Measurements from ENCODE around the gene ZNF773. TPM values are rescaled to one million over a fixed set of nuclear protein-coding genes. Genes with fewer than 3 reads are reported as not detected.
A peak's percentile ranks its signal among the peaks of the same experiment; 100 is the strongest.

ZNF773 gene
- total RNA-seq, 5 donors from 2014 or later (not counting 1 experiment from before 2014, with no cell fraction given): 10.3 to 25.6 (median 18.7) TPM

DNA sequence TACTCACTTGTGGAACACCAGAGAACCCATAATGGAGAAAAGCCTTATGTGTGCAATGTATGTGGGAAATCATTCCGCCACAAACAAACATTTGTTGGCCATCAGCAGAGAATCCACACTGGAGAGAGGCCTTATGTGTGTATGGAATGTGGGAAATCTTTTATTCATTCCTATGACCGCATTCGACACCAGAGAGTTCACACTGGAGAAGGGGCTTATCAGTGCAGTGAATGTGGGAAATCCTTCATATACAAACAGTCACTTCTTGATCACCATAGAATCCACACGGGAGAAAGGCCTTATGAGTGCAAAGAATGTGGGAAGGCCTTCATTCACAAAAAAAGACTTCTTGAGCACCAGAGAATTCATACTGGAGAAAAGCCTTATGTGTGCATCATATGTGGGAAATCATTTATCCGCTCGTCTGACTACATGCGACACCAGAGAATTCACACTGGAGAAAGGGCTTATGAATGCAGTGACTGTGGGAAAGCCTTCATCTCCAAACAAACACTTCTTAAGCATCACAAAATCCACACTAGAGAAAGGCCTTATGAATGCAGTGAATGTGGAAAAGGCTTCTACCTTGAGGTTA lies 38.3 kb downstream of the ZNF773 start:
- Histone ChIP-seq H3K27me3 (replicated peaks in 1 of 2; ENCODE audit: control insufficient read depth in 2 of 2, extremely low read depth in 1 of 2, insufficient read depth in 2 of 2, low read length in 1 of 2) (no peaks in the 10 kb centered on the region), H3K4me3 (ENCODE audit: control insufficient read depth in 1 of 2, extremely low read depth in 1 of 2, low read length in 1 of 2) (no peak overlapping the region), H3K27ac (ENCODE audit: low read length) (no peak overlapping the region), H3K9me3 (peaks cover 24% of the 10 kb centered on the region), H3K4me1 (ENCODE audit: control insufficient read depth in 1 of 2, extremely low read depth in 1 of 2, insufficient read depth in 2 of 2, low read length in 2 of 2) (no peaks in the 10 kb centered on the region), H3K36me3 (ENCODE audit: control insufficient read depth in 2 of 2, extremely low read depth in 1 of 2, insufficient read depth in 1 of 2, low read length in 1 of 2) (peaks cover 38 to 54% of the 10 kb centered on the region in 2 donors)
- no peak overlapping the region for H3K27ac Mint-ChIP-seq
- no peak for ATAC-seq (replicated peaks in 1 of 4)
- H3K9me3 Mint-ChIP-seq: peaks cover 28 to 81% (median 67%) of the 10 kb centered on the region in 3 donors
- no peaks in the 10 kb centered on the region for H3K27me3 Mint-ChIP-seq
- peaks cover 97% of the 10 kb centered on the region for H3K36me3 Mint-ChIP-seq
- ChIA-PET POLR2A (no interaction called here), CTCF (no interaction called here)
- peaks cover 0 to 2% (median 0%) of the 10 kb centered on the region in 3 donors for H3K4me1 Mint-ChIP-seq
- no peak overlapping the region for H3K4me3 Mint-ChIP-seq
- WGBS (ENCODE audit: insufficient coverage): 100% methylated on average over 1 of the region's 7 CpGs
- no peak for DNase-seq

DNA sequence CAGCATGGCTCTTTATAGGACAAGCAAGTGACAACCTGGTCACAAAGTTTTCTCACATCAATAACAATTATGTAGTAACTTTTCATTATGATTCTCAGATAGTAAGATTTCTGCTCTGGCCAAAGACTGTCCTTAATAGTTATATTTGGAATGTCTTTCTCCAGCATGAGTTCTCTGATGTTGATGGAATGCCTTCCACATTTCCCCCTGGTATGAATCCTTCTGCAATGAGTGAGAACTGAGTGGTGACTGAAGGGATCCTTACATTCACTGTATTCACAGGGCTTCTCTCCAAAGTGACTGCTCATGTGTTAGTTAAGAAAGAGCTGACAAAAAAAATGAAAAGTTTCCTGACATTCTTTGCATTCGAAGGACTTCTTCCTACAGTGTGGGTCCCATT lies 46.8 kb downstream of the ZNF773 start:
- DNase-seq: no peak
- peaks cover 26% of the 10 kb centered on the region for H3K9me3 ChIP-seq
- ChIA-PET POLR2A (no interaction called here), CTCF (no interaction called here)
- Mint-ChIP-seq H3K4me3 (no peak overlapping the region), H3K27me3 (no peaks in the 10 kb centered on the region), H3K4me1 (peaks cover 0 to 6% (median 0%) of the 10 kb centered on the region in 3 donors), H3K9me3 (peaks cover 30 to 75% (median 62%) of the 10 kb centered on the region in 3 donors), H3K27ac (no peak overlapping the region), H3K36me3 (peaks cover 91% of the 10 kb centered on the region)
- H3K4me1 ChIP-seq (ENCODE audit: control insufficient read depth in 1 of 2, extremely low read depth in 1 of 2, insufficient read depth in 2 of 2, low read length in 2 of 2): no peaks in the 10 kb centered on the region
- 100% methylated on average over 1 of the region's 1 CpG for WGBS (ENCODE audit: insufficient coverage)
- no peak overlapping the region for H3K4me3 ChIP-seq (ENCODE audit: control insufficient read depth in 1 of 2, extremely low read depth in 1 of 2, low read length in 1 of 2)
- H3K27ac ChIP-seq (ENCODE audit: low read length): no peak overlapping the region
- H3K27me3 ChIP-seq (replicated peaks in 1 of 2; ENCODE audit: control insufficient read depth in 2 of 2, extremely low read depth in 1 of 2, insufficient read depth in 2 of 2, low read length in 1 of 2): no peaks in the 10 kb centered on the region
- H3K36me3 ChIP-seq (ENCODE audit: control insufficient read depth in 2 of 2, extremely low read depth in 1 of 2, insufficient read depth in 1 of 2, low read length in 1 of 2): peaks cover 17 to 52% of the 10 kb centered on the region in 2 donors
- no peak for ATAC-seq (replicated peaks in 1 of 4)

DNA sequence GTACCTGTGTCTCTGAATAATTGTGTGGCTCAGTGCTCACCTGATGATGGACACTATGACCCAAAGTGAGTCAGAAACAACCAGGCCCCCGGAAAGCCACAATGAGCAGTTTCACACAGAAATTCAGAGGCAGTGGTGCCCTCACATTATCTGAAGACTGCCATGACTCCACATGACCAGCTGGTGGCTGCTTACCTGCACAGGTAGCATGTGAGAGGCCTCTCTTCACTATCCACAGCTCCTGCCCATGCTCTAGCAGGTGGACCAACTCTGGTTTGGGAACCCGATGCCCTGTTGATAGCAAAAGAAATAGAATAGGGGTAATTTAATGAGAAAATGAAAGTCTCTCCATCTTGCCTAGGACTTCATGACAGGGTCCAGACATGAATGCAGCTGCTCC lies 52.7 kb downstream of the ZNF773 start:
- no peak for ATAC-seq (replicated peaks in 1 of 4)
- Mint-ChIP-seq H3K9me3 (peaks cover 27 to 69% (median 58%) of the 10 kb centered on the region in 3 donors), H3K27me3 (no peaks in the 10 kb centered on the region), H3K27ac (no peak overlapping the region), H3K4me1 (peaks cover 3 to 10% (median 6%) of the 10 kb centered on the region in 3 donors), H3K36me3 (peaks cover 99% of the 10 kb centered on the region), H3K4me3 (no peak overlapping the region)
- ChIA-PET POLR2A (interaction anchor here in 1 of 2 donors (0.6 kb wide), 1 partner anchor 255 kb away, joined by 5 read pairs; no protein-coding TSS in a partner anchor), CTCF (no interaction called here)
- H3K27ac ChIP-seq (ENCODE audit: low read length): no peak overlapping the region
- DNase-seq: no peak
- H3K4me3 ChIP-seq (ENCODE audit: control insufficient read depth in 1 of 2, extremely low read depth in 1 of 2, low read length in 1 of 2): peak overlapping the region in 1 of 2 donors; percentile 10
- WGBS (ENCODE audit: insufficient coverage): 100% methylated on average over 2 of the region's 2 CpGs
- H3K9me3 ChIP-seq: peaks cover 17% of the 10 kb centered on the region
- no peaks in the 10 kb centered on the region for H3K4me1 ChIP-seq (ENCODE audit: control insufficient read depth in 1 of 2, extremely low read depth in 1 of 2, insufficient read depth in 2 of 2, low read length in 2 of 2)
- peaks cover 23 to 82% of the 10 kb centered on the region in 2 donors for H3K36me3 ChIP-seq (ENCODE audit: control insufficient read depth in 2 of 2, extremely low read depth in 1 of 2, insufficient read depth in 1 of 2, low read length in 1 of 2)
- H3K27me3 ChIP-seq (replicated peaks in 1 of 2; ENCODE audit: control insufficient read depth in 2 of 2, extremely low read depth in 1 of 2, insufficient read depth in 2 of 2, low read length in 1 of 2): no peaks in the 10 kb centered on the region

DNA sequence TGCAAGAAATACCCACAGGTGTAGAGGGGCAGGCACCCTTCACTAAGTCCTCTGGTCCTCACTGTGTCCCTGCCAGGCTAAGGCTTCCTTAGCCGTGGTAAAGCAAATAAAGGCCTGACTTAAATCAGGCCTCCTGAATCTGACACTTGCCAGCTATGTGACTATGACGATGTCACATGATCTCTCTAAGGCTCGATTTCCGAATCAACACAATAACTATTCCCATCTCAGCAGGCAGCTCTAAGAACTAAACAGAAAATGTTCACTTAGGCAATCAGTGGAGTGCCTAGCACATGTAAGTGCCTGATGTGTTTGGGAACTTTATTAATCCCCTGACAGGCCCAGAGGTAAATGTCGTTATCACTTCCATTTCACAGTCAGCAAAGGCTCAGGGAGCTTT lies 57.9 kb downstream of the ZNF773 start:
- peaks cover 5 to 36% of the 10 kb centered on the region in 2 donors for H3K36me3 ChIP-seq (ENCODE audit: control insufficient read depth in 2 of 2, extremely low read depth in 1 of 2, insufficient read depth in 1 of 2, low read length in 1 of 2)
- no peak overlapping the region for H3K27ac ChIP-seq (ENCODE audit: low read length)
- Mint-ChIP-seq H3K9me3 (peaks cover 2 to 41% (median 29%) of the 10 kb centered on the region in 3 donors), H3K4me3 (peak overlapping the region; percentile 92 to 97 (median 94)), H3K36me3 (peaks cover 59% of the 10 kb centered on the region), H3K4me1 (peaks cover 33 to 39% (median 37%) of the 10 kb centered on the region in 3 donors), H3K27ac (no peak overlapping the region), H3K27me3 (peaks cover 4 to 8% of the 10 kb centered on the region in 2 donors)
- H3K27me3 ChIP-seq (replicated peaks in 1 of 2; ENCODE audit: control insufficient read depth in 2 of 2, extremely low read depth in 1 of 2, insufficient read depth in 2 of 2, low read length in 1 of 2): no peaks in the 10 kb centered on the region
- H3K9me3 ChIP-seq: no peaks in the 10 kb centered on the region
- ChIA-PET POLR2A (no interaction called here), CTCF (no interaction called here)
- no peak for DNase-seq
- peaks cover 10 to 25% of the 10 kb centered on the region in 2 experiments for H3K4me1 ChIP-seq (ENCODE audit: control insufficient read depth in 1 of 2, extremely low read depth in 1 of 2, insufficient read depth in 2 of 2, low read length in 2 of 2)
- ATAC-seq (replicated peaks in 1 of 4): no peak
- no peak overlapping the region for H3K4me3 ChIP-seq (ENCODE audit: control insufficient read depth in 1 of 2, extremely low read depth in 1 of 2, low read length in 1 of 2)
- WGBS (ENCODE audit: insufficient coverage): 100% methylated on average over 2 of the region's 5 CpGs

Other genes starting within 250 kb of the ZNF773 start
- 10 to 100 TPM; 65.2 to 77.3 (median 66.0) TPM for gene ZNF460, start 219.5 kb upstream of the ZNF773 start, total RNA-seq
- 10 to 100 TPM in 1 of 5 donors, 1 to 10 TPM in 4; 3.9 to 11.1 (median 7.9) TPM for gene ZNF543, start 179.5 kb upstream of the ZNF773 start, total RNA-seq
- gene ZNF304, start 148.7 kb upstream of the ZNF773 start, total RNA-seq: 10 to 100 TPM in 3 of 5 donors, 1 to 10 TPM in 2; 7.1 to 14.3 (median 11.8) TPM
- gene TRAPPC2B, start 136.4 kb upstream of the ZNF773 start, total RNA-seq: 10 to 100 TPM in 2 of 5 donors, 1 to 10 TPM in 3; 7.1 to 11.4 (median 9.6) TPM
- gene ZNF547, start 136.4 kb upstream of the ZNF773 start, total RNA-seq: 1 to 10 TPM in 3 of 5 donors, under 1 TPM in 2; 0.77 to 4.8 (median 3.5) TPM
- 100 to 1,000 TPM in 2 of 5 donors, 10 to 100 TPM in 3; 57.3 to 110 (median 82.8) TPM for gene ZNF548, start 110.1 kb upstream of the ZNF773 start, total RNA-seq
- 10 to 100 TPM; 10.0 to 27.8 (median 21.2) TPM for gene ZNF17, start 88.8 kb upstream of the ZNF773 start, total RNA-seq
- 10 to 100 TPM in 3 of 5 donors, 1 to 10 TPM in 2; 6.8 to 21.3 (median 18.2) TPM for gene ZNF749, start 64.6 kb upstream of the ZNF773 start, total RNA-seq
- under 1 TPM in 3 of 5 donors, not detected in 2; 0.41 to 0.61 (median 0.53) TPM for gene VN1R1, start 42.8 kb upstream of the ZNF773 start, total RNA-seq
- gene ZNF772, start 22.4 kb upstream of the ZNF773 start, total RNA-seq: 10 to 100 TPM in 1 of 5 donors, 1 to 10 TPM in 4; 2.3 to 12.1 (median 9.4) TPM
- 10 to 100 TPM in 4 of 5 donors, 1 to 10 TPM in 1; 6.3 to 24.5 (median 21.5) TPM for gene ZNF419, start 12.2 kb upstream of the ZNF773 start, total RNA-seq
- gene ZNF549, start 27.4 kb downstream of the ZNF773 start, total RNA-seq: 10 to 100 TPM in 4 of 5 donors, 1 to 10 TPM in 1; 9.0 to 17.4 (median 16.0) TPM
- gene ZNF550, start 59.9 kb downstream of the ZNF773 start, total RNA-seq: 10 to 100 TPM; 16.9 to 47.4 (median 45.1) TPM
- gene ZNF416, start 79.0 kb downstream of the ZNF773 start, total RNA-seq: 10 to 100 TPM in 3 of 5 donors, 1 to 10 TPM in 2; 5.6 to 11.1 (median 10.0) TPM
- gene ZIK1, start 84.2 kb downstream of the ZNF773 start, total RNA-seq: 10 to 100 TPM in 2 of 5 donors, 1 to 10 TPM in 3; 4.9 to 10.6 (median 8.2) TPM
- gene ZNF530, start 99.9 kb downstream of the ZNF773 start, total RNA-seq: 1 to 10 TPM; 3.0 to 9.7 (median 9.2) TPM
- gene ZNF134, start 114.3 kb downstream of the ZNF773 start, total RNA-seq: 10 to 100 TPM; 16.4 to 31.0 (median 22.3) TPM
- 10 to 100 TPM; 30.7 to 40.5 (median 34.7) TPM for gene ZNF211, start 133.2 kb downstream of the ZNF773 start, total RNA-seq
- gene ZSCAN4, start 169.0 kb downstream of the ZNF773 start, total RNA-seq: not detected
- 10 to 100 TPM; 10.4 to 18.6 (median 17.2) TPM for gene ZNF551, start 182.0 kb downstream of the ZNF773 start, total RNA-seq
- gene ZNF154, start 209.3 kb downstream of the ZNF773 start, total RNA-seq: 10 to 100 TPM in 2 of 5 donors, 1 to 10 TPM in 3; 6.3 to 16.2 (median 7.7) TPM
- 10 to 100 TPM; 15.2 to 32.8 (median 30.4) TPM for gene ZNF671, start 227.7 kb downstream of the ZNF773 start, total RNA-seq
- gene ZNF776, start 246.9 kb downstream of the ZNF773 start, total RNA-seq: 10 to 100 TPM; 14.3 to 36.5 (median 26.9) TPM